ENCODE data around the gene MED12L.
"Not testable (repeated sequence)": the region's sequence is repeated elsewhere in the genome, so short reads cannot be mapped to it uniquely, and the experiment has no call there.

The MED12L gene

GRCh38 chr3:151387842-151388241 lies 302.4 kb downstream of the MED12L start:
- no peaks in the 10 kb centered on the region for H3K36me3 ChIP-seq (ENCODE audit: insufficient read depth, low read length)
- no peak for TF ChIP-seq CTCF (IDR thresholded peaks at IDR 0.05; ENCODE audit: low read length)
- TF ChIP-seq EZH2 (IDR thresholded peaks at IDR 0.05; ENCODE audit: borderline replicate concordance, low read length) = no peak
- H3K27ac ChIP-seq (ENCODE audit: low read depth, low read length, poor library complexity, severe bottlenecking) = peak overlapping the region; percentile 53

GRCh38 chr3:151391720-151392119 lies 306.3 kb downstream of the MED12L start:
- H3K36me3 ChIP-seq (ENCODE audit: insufficient read depth, low read length) = peaks cover 7% of the 10 kb centered on the region
- H3K79me2 ChIP-seq (ENCODE audit: insufficient read depth, low read length) = no peaks in the 10 kb centered on the region
- H4K20me1 ChIP-seq (ENCODE audit: insufficient read depth, low read length) = no peaks in the 10 kb centered on the region
- H3K27ac ChIP-seq (ENCODE audit: low read depth, low read length, poor library complexity, severe bottlenecking) = no peak overlapping the region
- no peak overlapping the region for H3K4me3 ChIP-seq (ENCODE audit: low read depth, low read length, poor library complexity, severe bottlenecking)
- H3K9me2 ChIP-seq (ENCODE audit: low read depth, low read length) = no peaks in the 10 kb centered on the region
- no peak overlapping the region for H3K4me2 ChIP-seq (ENCODE audit: low read length)
- TF ChIP-seq CTCF (IDR thresholded peaks at IDR 0.05; ENCODE audit: low read length) (no peak), EZH2 (IDR thresholded peaks at IDR 0.05; ENCODE audit: borderline replicate concordance, low read length) (no peak)
- H3K27me3 ChIP-seq (ENCODE audit: insufficient read depth, low read length) = no peaks in the 10 kb centered on the region
- H3K9me3 ChIP-seq (ENCODE audit: low read length) = no peaks in the 10 kb centered on the region
- H2AFZ ChIP-seq (ENCODE audit: low read length) = peak overlapping the region; percentile 20; the same call in 1 of the 2 replicates
- H3K4me1 ChIP-seq (ENCODE audit: insufficient read depth, low read length, severe bottlenecking) = peaks cover 54% of the 10 kb centered on the region
- H3F3A ChIP-seq (ENCODE audit: insufficient read depth, low read length) = no peaks in the 10 kb centered on the region; the same call in 1 of the 2 replicates
- no peak overlapping the region for H3K9ac ChIP-seq (ENCODE audit: low read length)

More at GRCh38 chr3:151387842-151388241, 302.4 kb downstream of the MED12L start:
- H3K9me2 ChIP-seq (ENCODE audit: low read depth, low read length) = no peaks in the 10 kb centered on the region
- peak overlapping the region; percentile 12 for H3K4me3 ChIP-seq (ENCODE audit: low read depth, low read length, poor library complexity, severe bottlenecking)
- H3K27me3 ChIP-seq (ENCODE audit: insufficient read depth, low read length) = no peaks in the 10 kb centered on the region
- H3F3A ChIP-seq (ENCODE audit: insufficient read depth, low read length) = no peaks in the 10 kb centered on the region; the same call in 1 of the 2 replicates
- H3K9me3 ChIP-seq (ENCODE audit: low read length) = no peaks in the 10 kb centered on the region
- no peaks in the 10 kb centered on the region for H4K20me1 ChIP-seq (ENCODE audit: insufficient read depth, low read length)
- H3K79me2 ChIP-seq (ENCODE audit: insufficient read depth, low read length) = no peaks in the 10 kb centered on the region
- peak overlapping the region; percentile 6; the same call in 1 of the 2 replicates for H3K9ac ChIP-seq (ENCODE audit: low read length)
- H2AFZ ChIP-seq (ENCODE audit: low read length) = peak overlapping the region; percentile 36
- H3K4me1 ChIP-seq (ENCODE audit: insufficient read depth, low read length, severe bottlenecking) = peaks cover 80% of the 10 kb centered on the region
- H3K4me2 ChIP-seq (ENCODE audit: low read length) = peak overlapping the region; percentile 57

GRCh38 chr3:151392191-151392590 lies 306.7 kb downstream of the MED12L start:
- H2AFZ ChIP-seq (ENCODE audit: low read length) = peak overlapping the region; percentile 20; the same call in 1 of the 2 replicates
- not testable (repeated sequence) for H4K20me1 ChIP-seq (ENCODE audit: insufficient read depth, low read length); H3K9me3 ChIP-seq (ENCODE audit: low read length); H3K79me2 ChIP-seq (ENCODE audit: insufficient read depth, low read length); H3K4me3 ChIP-seq (ENCODE audit: low read depth, low read length, poor library complexity, severe bottlenecking); H3K36me3 ChIP-seq (ENCODE audit: insufficient read depth, low read length); H3K27ac ChIP-seq (ENCODE audit: low read depth, low read length, poor library complexity, severe bottlenecking); H3K9ac ChIP-seq (ENCODE audit: low read length); H3K27me3 ChIP-seq (ENCODE audit: insufficient read depth, low read length); H3K4me2 ChIP-seq (ENCODE audit: low read length); H3F3A ChIP-seq (ENCODE audit: insufficient read depth, low read length); H3K9me2 ChIP-seq (ENCODE audit: low read depth, low read length)
- peaks cover 53% of the 10 kb centered on the region for H3K4me1 ChIP-seq (ENCODE audit: insufficient read depth, low read length, severe bottlenecking)

- H3K4me3 ChIP-seq (ENCODE audit: low read depth, low read length, poor library complexity, severe bottlenecking) = no peak overlapping the region
These were observed 307.8 kb downstream of the MED12L start for GRCh38 chr3:151393146-151393830.

More at GRCh38 chr3:151393146-151393830, 307.8 kb downstream of the MED12L start:
- Histone ChIP-seq H3K9me2 (ENCODE audit: low read depth, low read length) (no peaks in the 10 kb centered on the region), H3K79me2 (ENCODE audit: insufficient read depth, low read length) (no peaks in the 10 kb centered on the region), H3K27ac (ENCODE audit: low read depth, low read length, poor library complexity, severe bottlenecking) (no peak overlapping the region), H3F3A (ENCODE audit: insufficient read depth, low read length) (no peaks in the 10 kb centered on the region; the same call in 1 of the 2 replicates), H3K4me2 (ENCODE audit: low read length) (no peak overlapping the region), H3K36me3 (ENCODE audit: insufficient read depth, low read length) (peaks cover 13% of the 10 kb centered on the region), H3K9ac (ENCODE audit: low read length) (no peak overlapping the region), H2AFZ (ENCODE audit: low read length) (no peak overlapping the region), H3K9me3 (ENCODE audit: low read length) (no peaks in the 10 kb centered on the region), H4K20me1 (ENCODE audit: insufficient read depth, low read length) (no peaks in the 10 kb centered on the region), H3K4me1 (ENCODE audit: insufficient read depth, low read length, severe bottlenecking) (peaks cover 42% of the 10 kb centered on the region), H3K27me3 (ENCODE audit: insufficient read depth, low read length) (no peaks in the 10 kb centered on the region)
- TF ChIP-seq CTCF (IDR thresholded peaks at IDR 0.05; ENCODE audit: low read length) = no peak
- no peak for TF ChIP-seq EZH2 (IDR thresholded peaks at IDR 0.05; ENCODE audit: borderline replicate concordance, low read length)
